HCT116 (cell line): ENCODE results near the gene ICAM1. TPM values are rescaled to one million over a fixed set of nuclear protein-coding genes. Genes with fewer than 3 reads are reported as not detected.

Experiments
- ATAC-seq: fragments of 200-7000 bp; cut with Tn5 transposase; 2 replicates; pipeline ENCODE4 v1.9.1; 2020; ENCODE audit warnings: mild to moderate bottlenecking, moderate library complexity
- BruUV-seq: library from RNA; stranded (reverse); fragments of 400-500 nt; replicated peaks from 2 replicates; lab custom pipeline; 2021; lab: Mats Ljungman, UMichigan
- CTCF ChIA-PET: fragments of 300-600 bp; sonication (Branson Sonifier 250); formaldehyde crosslinking; loops from one replicate; lab custom pipeline; 2021; ENCODE audit warnings: antibody characterized with exemption; lab: Charles Lee
- POLR2A ChIA-PET: fragments of 300-600, 350-600 bp; sonication (Branson Sonifier 250); formaldehyde crosslinking; loops from one replicate; lab custom pipeline; 2021; ENCODE audit warnings: antibody characterized with exemption; lab: Charles Lee
- RAD21 ChIA-PET, 2 experiments: fragments of 300-600 bp; sonication (Branson Sonifier 250); formaldehyde crosslinking; loops; one replicate each; lab custom pipeline; 2023; ENCODE audit warnings: low total read pairs in 2 of 2; ENCODE audit not compliant: uncharacterized antibody in 2 of 2, unreplicated experiment in 2 of 2, low non-redundant PET in 1 of 2; lab: Charles Lee
- DNase-seq: peaks from one replicate; pipeline ENCODE4 v3.0.0-alpha.2; 2010; ENCODE audit warnings: low read depth, low spot score
- H2AFZ ChIP-seq: fragments of 200-600 bp; shearing (Covaris generic), sonication (generic); 2 replicates; pipeline ENCODE4 v1.6.1; 2017; ENCODE audit warnings: low read depth, mixed run types, mixed read lengths, antibody characterized with exemption, low read length; ENCODE audit not compliant: poor library complexity, severe bottlenecking
- H3K27ac ChIP-seq: 2 replicates; pipeline ENCODE4 v1.5.1; 2012; ENCODE audit warnings: low read depth, low read length
- H3K27me3 ChIP-seq: fragments of 200-600 bp; sonication (generic); 2 replicates; pipeline ENCODE4 v1.6.1; 2016; ENCODE audit warnings: mixed run types, low read length, mixed read lengths; ENCODE audit not compliant: insufficient read depth
- H3K36me3 ChIP-seq, 2 experiments: fragments of 200-500 bp in 1 of 2; fragments of 200-600 bp in 1 of 2; sonication (Bioruptor generic) in 1 of 2; sonication (generic) in 1 of 2; 2 replicates each; pipeline versions ENCODE4 v1.5.1 to v1.6.1; 2014 to 2016; ENCODE audit warnings: low read length in 2 of 2, inconsistent platforms in 1 of 2, mixed read lengths in 1 of 2, mixed run types in 1 of 2; ENCODE audit not compliant: insufficient read depth in 2 of 2, control insufficient read depth in 1 of 2
- H3K4me1 ChIP-seq, 2 experiments: fragments of 200-600 bp in 1 of 2; sonication (generic) in 1 of 2; 2 replicates each; pipeline versions ENCODE4 v1.5.1 to v1.6.1; 2012 to 2017; ENCODE audit warnings: low read length in 2 of 2, inconsistent platforms in 1 of 2, mild to moderate bottlenecking in 1 of 2, mixed read lengths in 1 of 2, mixed run types in 1 of 2, moderate library complexity in 1 of 2; ENCODE audit not compliant: insufficient read depth in 2 of 2, control insufficient read depth in 1 of 2
- H3K4me2 ChIP-seq: fragments of 200-600 bp; sonication (generic); 2 replicates; pipeline ENCODE4 v1.6.1; 2017; ENCODE audit warnings: mixed run types, low read length, mixed read lengths
- H3K4me3 ChIP-seq, 2 experiments: fragments of 200-600 bp in 1 of 2; sonication (generic) in 1 of 2; replicated peaks in 1 of 2; 2 replicates each; pipeline ENCODE4 v1.5.1; 2011 to 2016; ENCODE audit warnings: low read length in 2 of 2, control low read depth in 1 of 2, low read depth in 1 of 2, mild to moderate bottlenecking in 1 of 2, mixed read lengths in 1 of 2, mixed run types in 1 of 2
- H3K79me2 ChIP-seq: fragments of 200-600 bp; sonication (generic); 2 replicates; pipeline ENCODE4 v1.6.1; 2017; ENCODE audit warnings: mild to moderate bottlenecking, mixed run types, low read length, moderate library complexity, mixed read lengths; ENCODE audit not compliant: insufficient read depth
- H3K9ac ChIP-seq: fragments of 200-600 bp; sonication (generic); 2 replicates; pipeline ENCODE4 v1.6.1; 2016; ENCODE audit warnings: low read length, mixed read lengths
- H3K9me2 ChIP-seq: fragments of 200-600 bp; sonication (generic), shearing (Covaris generic); 2 replicates; pipeline ENCODE4 v1.6.1; 2017; ENCODE audit warnings: mixed run types, mild to moderate bottlenecking, moderate library complexity; ENCODE audit not compliant: insufficient read depth
- H3K9me3 ChIP-seq, 2 experiments: fragments of 200-500 bp in 1 of 2; fragments of 200-600 bp in 1 of 2; sonication (Bioruptor generic) in 1 of 2; sonication (generic) in 1 of 2; 2 replicates each; pipeline ENCODE4 v1.6.1; 2014 to 2017; ENCODE audit warnings: low read length in 2 of 2, mixed read lengths in 2 of 2, inconsistent platforms in 1 of 2, low read depth in 1 of 2, mild to moderate bottlenecking in 1 of 2, mixed run types in 1 of 2, moderate library complexity in 1 of 2; ENCODE audit not compliant: control insufficient read depth in 1 of 2, insufficient read depth in 1 of 2
- H4K20me1 ChIP-seq: fragments of 200-600 bp; sonication (generic), shearing (Covaris generic); 2 replicates; pipeline ENCODE4 v1.6.1; 2017; ENCODE audit warnings: mixed run types, mild to moderate bottlenecking, moderate library complexity; ENCODE audit not compliant: insufficient read depth
- CBX3 ChIP-seq: IDR thresholded peaks from 2 replicates; pipeline ENCODE4 v1.6.1; 2012; ENCODE audit warnings: low read depth
- CEBPB ChIP-seq: IDR thresholded peaks from 2 replicates; pipeline ENCODE4 v1.6.1; 2012; ENCODE audit warnings: low read depth
- EGR1 ChIP-seq: IDR thresholded peaks from 2 replicates; pipeline ENCODE4 v1.6.1; 2012; ENCODE audit warnings: low read depth
- ELF1 ChIP-seq: IDR thresholded peaks from 2 replicates; pipeline ENCODE4 v1.6.1; 2012; ENCODE audit warnings: low read depth, borderline replicate concordance
- EZH2 ChIP-seq: fragments of 200-600 bp; sonication (generic); IDR thresholded peaks from 2 replicates; pipeline ENCODE4 v1.6.1; 2017; ENCODE audit warnings: antibody characterized with exemption, mixed run types
- EZH2phosphoT487 ChIP-seq: fragments of 200-600 bp; IDR thresholded peaks from 2 replicates; pipeline ENCODE4 v1.6.1; 2018; ENCODE audit warnings: antibody characterized with exemption, borderline replicate concordance
- JUND ChIP-seq: IDR thresholded peaks from 2 replicates; pipeline ENCODE4 v1.6.1; 2012
- POLR2AphosphoS5 ChIP-seq: IDR thresholded peaks from 2 replicates; pipeline ENCODE4 v1.6.1; 2011; ENCODE audit warnings: mild to moderate bottlenecking, low read depth, low read length, moderate library complexity
- RAD21 ChIP-seq: IDR thresholded peaks from 2 replicates; pipeline ENCODE4 v1.6.1; 2012; ENCODE audit warnings: low read depth, mild to moderate bottlenecking
- SIN3A ChIP-seq: IDR thresholded peaks from 2 replicates; pipeline ENCODE4 v1.6.1; 2012; ENCODE audit warnings: low read depth
- SP1 ChIP-seq: IDR thresholded peaks from 2 replicates; pipeline ENCODE4 v1.6.1; 2012; ENCODE audit warnings: low read depth
- TCF7L2 ChIP-seq: IDR thresholded peaks from 2 replicates; pipeline ENCODE4 v1.7.0; 2011; ENCODE audit warnings: borderline replicate concordance, inconsistent platforms; ENCODE audit not compliant: insufficient read depth, insufficient read length; ENCODE audit errors: extremely low read depth
- YY1 ChIP-seq: IDR thresholded peaks from 2 replicates; pipeline ENCODE4 v1.6.1; 2011; ENCODE audit warnings: low read length, low read depth, moderate library complexity, mild to moderate bottlenecking; ENCODE audit not compliant: insufficient replicate concordance; ENCODE audit errors: extremely low read depth
- ZFX ChIP-seq: fragments of 450-650 bp; IDR thresholded peaks from 2 replicates; pipeline ENCODE4 v1.6.1; 2017
- ZNF274 ChIP-seq: fragments of 200-500 bp; sonication (Bioruptor generic); IDR thresholded peaks from 2 replicates; pipeline ENCODE4 v1.6.1; 2014; ENCODE audit warnings: mild to moderate bottlenecking, low read depth, low read length, inconsistent platforms
- intact Hi-C: fragments of 100-400 bp; cut with micrococcal nuclease; formaldehyde crosslinking; loops from 2 replicates; pipeline ENCODE4 v1.10.0; 2022
- total RNA-seq: library from RNA; stranded (reverse); gene quantifications from one replicate; pipeline ENCODE4 v1.2.1, GENCODE V29; 2021; ENCODE audit not compliant: unreplicated experiment
- TF ChIP-seq, protein P1 (sequence below): IDR thresholded peaks from 2 replicates; pipeline ENCODE4 v1.6.1; 2012
- TF ChIP-seq, protein P2 (sequence below): IDR thresholded peaks from 2 replicates; pipeline ENCODE4 v1.6.1; 2012; ENCODE audit warnings: low read depth
- TF ChIP-seq, protein P3 (sequence below): IDR thresholded peaks from 2 replicates; pipeline ENCODE4 v1.6.1; 2012

Gene ICAM1
- total RNA-seq, 1 experiment from 2014 or later: 5.0 TPM

DNA sequence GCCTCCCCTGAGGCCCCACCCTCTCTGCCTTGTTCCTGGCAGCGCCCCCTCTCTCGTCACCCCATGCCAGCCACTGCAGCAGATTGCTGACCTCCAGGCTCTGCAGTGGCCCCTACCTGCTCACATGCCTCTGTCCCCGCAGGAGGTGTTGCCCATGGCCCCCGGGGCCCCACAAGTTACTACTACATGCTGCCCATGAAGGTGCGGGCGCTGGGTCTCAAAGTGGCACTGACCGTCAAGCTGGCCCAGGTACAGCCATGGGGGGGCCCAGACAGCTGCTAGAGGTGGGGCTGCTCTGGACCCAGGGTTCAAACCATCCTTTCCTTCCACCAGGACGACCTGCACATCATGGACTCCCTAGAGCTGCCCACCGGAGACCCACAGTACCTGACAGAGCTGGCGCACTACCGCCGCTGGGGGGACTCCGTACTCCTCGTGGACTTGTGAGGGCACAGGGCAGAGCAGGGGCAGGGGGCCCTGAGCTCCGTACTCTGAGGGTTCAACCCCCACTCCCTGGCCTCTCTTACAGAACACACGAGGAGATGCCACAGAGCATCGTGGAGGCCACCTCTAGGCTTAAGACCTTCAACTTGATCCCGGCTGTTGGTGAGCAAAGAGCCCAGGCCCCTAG lies 12.7 kb upstream of the ICAM1 start:
- peak overlapping the region; percentile 20; the same call in 1 of the 2 replicates for H3K27ac ChIP-seq
- TF ChIP-seq RAD21 (no peak), EZH2phosphoT487 (no peak), POLR2AphosphoS5 (no peak), ZNF274 (no peak), SIN3A (no peak), EZH2 (no peak), EGR1 (no peak), JUND (no peak), ELF1 (no peak), CEBPB (no peak), ZFX (no peak), TCF7L2 (no peak), SP1 (no peak), CBX3 (no peak), YY1 (no peak)
- TF ChIP-seq, protein P1, sequence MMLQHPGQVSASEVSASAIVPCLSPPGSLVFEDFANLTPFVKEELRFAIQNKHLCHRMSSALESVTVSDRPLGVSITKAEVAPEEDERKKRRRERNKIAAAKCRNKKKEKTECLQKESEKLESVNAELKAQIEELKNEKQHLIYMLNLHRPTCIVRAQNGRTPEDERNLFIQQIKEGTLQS: no peak
- TF ChIP-seq, protein P2, sequence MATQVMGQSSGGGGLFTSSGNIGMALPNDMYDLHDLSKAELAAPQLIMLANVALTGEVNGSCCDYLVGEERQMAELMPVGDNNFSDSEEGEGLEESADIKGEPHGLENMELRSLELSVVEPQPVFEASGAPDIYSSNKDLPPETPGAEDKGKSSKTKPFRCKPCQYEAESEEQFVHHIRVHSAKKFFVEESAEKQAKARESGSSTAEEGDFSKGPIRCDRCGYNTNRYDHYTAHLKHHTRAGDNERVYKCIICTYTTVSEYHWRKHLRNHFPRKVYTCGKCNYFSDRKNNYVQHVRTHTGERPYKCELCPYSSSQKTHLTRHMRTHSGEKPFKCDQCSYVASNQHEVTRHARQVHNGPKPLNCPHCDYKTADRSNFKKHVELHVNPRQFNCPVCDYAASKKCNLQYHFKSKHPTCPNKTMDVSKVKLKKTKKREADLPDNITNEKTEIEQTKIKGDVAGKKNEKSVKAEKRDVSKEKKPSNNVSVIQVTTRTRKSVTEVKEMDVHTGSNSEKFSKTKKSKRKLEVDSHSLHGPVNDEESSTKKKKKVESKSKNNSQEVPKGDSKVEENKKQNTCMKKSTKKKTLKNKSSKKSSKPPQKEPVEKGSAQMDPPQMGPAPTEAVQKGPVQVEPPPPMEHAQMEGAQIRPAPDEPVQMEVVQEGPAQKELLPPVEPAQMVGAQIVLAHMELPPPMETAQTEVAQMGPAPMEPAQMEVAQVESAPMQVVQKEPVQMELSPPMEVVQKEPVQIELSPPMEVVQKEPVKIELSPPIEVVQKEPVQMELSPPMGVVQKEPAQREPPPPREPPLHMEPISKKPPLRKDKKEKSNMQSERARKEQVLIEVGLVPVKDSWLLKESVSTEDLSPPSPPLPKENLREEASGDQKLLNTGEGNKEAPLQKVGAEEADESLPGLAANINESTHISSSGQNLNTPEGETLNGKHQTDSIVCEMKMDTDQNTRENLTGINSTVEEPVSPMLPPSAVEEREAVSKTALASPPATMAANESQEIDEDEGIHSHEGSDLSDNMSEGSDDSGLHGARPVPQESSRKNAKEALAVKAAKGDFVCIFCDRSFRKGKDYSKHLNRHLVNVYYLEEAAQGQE: no peak
- TF ChIP-seq, protein P3, sequence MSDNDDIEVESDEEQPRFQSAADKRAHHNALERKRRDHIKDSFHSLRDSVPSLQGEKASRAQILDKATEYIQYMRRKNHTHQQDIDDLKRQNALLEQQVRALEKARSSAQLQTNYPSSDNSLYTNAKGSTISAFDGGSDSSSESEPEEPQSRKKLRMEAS: no peak
- no peak for ATAC-seq
- H3K79me2 ChIP-seq: peaks cover 17% of the 10 kb centered on the region
- ChIA-PET RAD21 (interaction anchor here (0.6 to 2.4 kb wide), 10 partner anchors 11 to 167 kb away, joined by 3 to 22 read pairs (median 4); partner anchors contain the start of gene ICAM5 (in 1 of the 2)), POLR2A (interaction anchor here (0.9 to 2.3 kb wide), 5 partner anchors 11 to 131 kb away, joined by 3 to 11 read pairs (median 5); partner anchors contain the start of genes ICAM5, S1PR2 and TYK2), CTCF (interaction anchor here (0.6 to 7.7 kb wide), 24 partner anchors 8 to 443 kb away, joined by 3 to 233 read pairs (median 4); partner anchors contain the start of genes CDC37, ICAM5, QTRT1 and TYK2)
- peaks cover 24 to 35% of the 10 kb centered on the region in 2 experiments for H3K4me1 ChIP-seq
- intact Hi-C loops: no loop called here
- no peak overlapping the region for H3K9ac ChIP-seq
- no peaks in the 10 kb centered on the region for H3K27me3 ChIP-seq
- H2AFZ ChIP-seq: no peak overlapping the region
- H4K20me1 ChIP-seq: no peaks in the 10 kb centered on the region; the same call in 1 of the 2 replicates
- no peak overlapping the region for H3K4me3 ChIP-seq
- H3K36me3 ChIP-seq: peaks cover 19 to 28% of the 10 kb centered on the region in 2 experiments
- H3K4me2 ChIP-seq: no peak overlapping the region
- BruUV-seq: no TSS peak
- no peaks in the 10 kb centered on the region for H3K9me3 ChIP-seq
- no peaks in the 10 kb centered on the region for H3K9me2 ChIP-seq
- DNase-seq: no peak
